Body of pancreas (tissue), 4 donors: Measurements from ENCODE around the gene GPD1L.

Experiments used
- CTCF ChIP-seq, 7 experiments: fragments of 450-650 bp in 4 of 7; fragments of 200-600 bp in 3 of 7; sonication (generic) in 3 of 7; IDR thresholded peaks; one replicate each; pipeline ENCODE4 v1.5.1; 2016 to 2019; ENCODE audit warnings: antibody characterized with exemption in 7 of 7
- POLR2A ChIP-seq, 3 donors: fragments of 450-650 bp; IDR thresholded peaks; one replicate each; pipeline ENCODE4 v1.6.1; 2016; ENCODE audit warnings: antibody characterized with exemption in 3 of 3, mild to moderate bottlenecking in 2 of 3

- no peak for TF ChIP-seq CTCF (IDR thresholded peaks at IDR 0.05)
- TF ChIP-seq POLR2A (IDR thresholded peaks at IDR 0.05), result no peak
Measured at GRCh38 chr3:32172420-32172819, 66.0 kb downstream of the GPD1L start.
